HG03045 (cell line): ENCODE measurements around the gene PLEKHA3.

Experiments used
- ATAC-seq: cut with Tn5 transposase; IDR thresholded peaks from one replicate; pipeline ENCODE4 v1.9.1; 2021; ENCODE audit warnings: mild to moderate bottlenecking, moderate library complexity; ENCODE audit not compliant: unreplicated experiment

The PLEKHA3 gene

DNA sequence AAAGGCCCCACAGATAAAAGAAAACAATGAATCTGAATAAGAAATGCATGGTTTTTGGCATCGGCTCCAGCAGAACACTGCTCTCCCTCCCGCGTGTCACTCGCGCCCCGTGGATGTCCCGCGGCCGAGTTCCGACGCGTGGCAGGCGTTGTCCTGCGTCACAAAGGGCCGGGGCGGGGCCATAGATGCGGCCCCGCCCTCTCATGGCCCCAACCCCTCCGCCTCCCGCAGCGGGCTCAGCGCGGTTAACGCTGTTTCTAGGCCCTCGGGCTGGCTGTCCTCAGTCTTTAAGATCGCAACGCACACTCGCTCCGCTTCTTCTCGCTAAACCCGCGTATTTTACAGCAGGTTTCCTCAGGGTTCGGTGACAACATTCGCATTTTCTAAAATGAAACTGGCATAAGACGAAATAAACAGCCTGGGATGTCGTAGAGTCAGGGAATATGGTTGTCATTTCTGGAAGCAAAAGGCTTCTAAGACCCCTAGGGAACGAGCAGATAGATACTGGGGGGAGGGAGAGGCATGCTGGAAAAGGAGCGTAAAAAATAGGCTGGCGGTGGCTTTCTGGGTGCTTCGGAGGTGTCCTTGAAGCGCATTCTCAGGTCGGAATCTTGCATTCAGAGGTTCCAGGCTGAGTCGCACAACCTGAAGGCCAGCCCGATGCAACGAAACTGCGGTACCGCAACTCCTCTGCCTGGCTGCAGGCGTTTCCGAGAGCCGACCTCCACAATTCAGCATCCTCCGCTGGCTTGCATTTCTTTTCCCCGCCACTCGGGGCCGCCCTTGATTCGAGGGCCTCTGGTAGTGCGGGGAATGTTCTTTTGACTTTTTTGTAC is 1.6 kb upstream of the PLEKHA3 start, which contains the start of gene FKBP7:
Gene FKBP7 (minus strand): TSS at position 162 of the 836 bp plus-strand sequence. CDS start 101 bp downstream, at position 61.
- ATAC-seq: peak; percentile 44

DNA sequence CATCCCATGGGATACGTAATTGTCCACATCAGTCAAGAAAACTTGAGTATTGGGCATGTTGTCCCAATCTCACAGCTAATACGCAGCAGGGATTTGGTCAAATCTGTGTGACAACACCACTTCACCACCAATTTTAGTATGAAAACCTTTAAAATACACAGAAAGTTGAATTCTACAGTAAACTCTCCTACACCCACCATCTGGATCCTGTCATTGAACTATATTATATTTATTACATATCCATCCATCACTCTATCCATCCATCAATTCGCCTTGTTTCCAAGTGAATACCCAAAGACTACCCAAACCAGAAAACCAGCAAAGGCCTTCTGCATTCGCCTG is 1.0 kb upstream of the PLEKHA3 start:
- no peak for ATAC-seq

DNA sequence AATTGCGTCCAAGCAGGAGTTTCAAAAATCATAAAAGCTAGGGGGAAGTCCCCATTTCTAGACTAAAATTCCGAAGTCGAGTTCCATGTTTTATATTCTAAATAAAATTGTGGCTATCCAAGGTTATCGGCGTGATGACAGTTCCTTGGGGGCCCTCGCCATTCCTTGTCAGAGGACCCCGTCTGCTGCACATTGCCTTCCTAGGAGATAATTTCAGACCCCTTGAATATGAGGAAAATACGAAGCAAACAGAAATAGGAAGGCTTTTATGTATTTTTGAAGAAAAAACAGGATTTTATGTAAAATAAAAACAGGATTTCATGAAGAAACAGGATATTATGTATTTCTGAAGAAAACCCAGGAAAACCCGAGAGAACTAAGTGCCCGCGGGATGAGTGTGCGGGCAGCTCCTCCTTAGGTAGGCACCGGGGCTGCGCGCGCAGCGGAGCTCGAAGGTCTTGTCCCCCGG is 465 bp upstream of the PLEKHA3 start:
- ATAC-seq: no peak

DNA sequence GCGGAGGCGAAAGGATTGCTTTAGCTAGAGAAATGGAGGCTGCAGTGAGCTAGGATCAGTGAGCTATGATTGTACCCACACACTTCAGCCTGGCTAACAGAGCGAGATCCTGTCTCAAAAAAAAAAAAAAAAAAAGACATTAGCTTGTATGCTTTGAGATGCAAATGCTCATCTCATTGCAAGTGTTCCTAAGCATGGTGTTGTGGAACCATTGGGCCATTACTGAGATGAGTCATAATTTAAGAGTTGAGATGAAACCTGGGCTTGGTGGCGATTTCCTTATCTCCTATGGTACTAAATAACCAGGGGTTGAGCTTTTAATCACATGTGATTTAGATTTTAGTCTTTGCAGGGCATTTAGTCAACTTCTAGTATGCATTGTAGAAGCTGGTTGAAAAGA is 2.2 kb downstream of the PLEKHA3 start:
- ATAC-seq: no peak

DNA sequence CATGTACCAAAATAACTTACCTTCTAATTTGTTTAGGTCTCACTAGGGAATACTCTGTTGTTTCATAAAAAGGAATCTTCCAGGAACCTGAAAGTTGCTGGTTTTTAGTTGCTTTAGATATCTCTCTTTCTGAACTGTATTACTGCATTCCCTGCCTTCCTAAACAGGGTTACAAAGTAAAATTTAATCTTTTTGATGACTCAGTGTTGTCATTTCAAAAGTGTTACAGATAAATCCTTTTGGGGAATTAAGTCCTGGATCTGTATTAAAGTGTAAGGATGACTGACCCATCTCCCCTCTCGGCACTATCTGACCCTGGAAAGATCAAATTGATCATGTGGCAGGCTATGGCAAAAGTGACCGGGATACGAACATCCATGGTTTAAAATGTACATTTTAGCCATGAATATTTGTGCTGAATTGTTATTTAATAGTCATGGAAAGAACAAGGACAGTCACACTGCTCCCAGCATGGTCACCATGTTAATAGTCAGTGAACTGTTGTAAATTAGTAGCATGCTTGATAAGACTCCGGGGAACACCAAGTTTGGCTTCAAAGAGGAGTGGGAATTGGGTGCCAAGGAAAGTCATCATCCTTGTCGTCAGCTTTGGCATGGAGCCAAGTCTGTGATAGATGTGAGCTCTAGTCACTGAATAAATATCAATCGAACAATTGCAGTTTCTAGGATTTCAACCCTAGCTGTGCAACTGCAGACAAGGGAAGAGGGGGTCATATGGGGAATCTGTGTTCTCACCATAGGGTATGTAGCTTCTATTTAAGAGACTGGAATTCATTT is 4.2 kb downstream of the PLEKHA3 start:
- no peak for ATAC-seq

DNA sequence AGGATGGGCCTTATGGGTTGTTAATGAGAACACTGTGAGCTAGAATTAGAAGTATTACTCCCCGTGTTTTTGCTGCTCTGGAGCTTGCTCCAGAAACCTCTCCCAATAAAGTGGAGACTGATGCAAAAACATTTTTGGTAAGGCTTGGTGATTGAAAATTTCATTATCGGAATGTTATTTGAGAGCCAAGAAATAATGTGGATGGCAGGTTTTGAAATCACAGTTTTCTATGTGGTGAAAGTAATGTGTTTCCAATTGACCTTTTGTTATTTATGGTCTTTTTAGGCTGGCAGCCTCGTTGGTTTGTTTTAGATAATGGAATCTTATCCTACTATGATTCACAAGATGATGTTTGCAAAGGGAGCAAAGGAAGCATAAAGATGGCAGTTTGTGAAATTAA is 5.1 kb downstream of the PLEKHA3 start:
- ATAC-seq: no peak

DNA sequence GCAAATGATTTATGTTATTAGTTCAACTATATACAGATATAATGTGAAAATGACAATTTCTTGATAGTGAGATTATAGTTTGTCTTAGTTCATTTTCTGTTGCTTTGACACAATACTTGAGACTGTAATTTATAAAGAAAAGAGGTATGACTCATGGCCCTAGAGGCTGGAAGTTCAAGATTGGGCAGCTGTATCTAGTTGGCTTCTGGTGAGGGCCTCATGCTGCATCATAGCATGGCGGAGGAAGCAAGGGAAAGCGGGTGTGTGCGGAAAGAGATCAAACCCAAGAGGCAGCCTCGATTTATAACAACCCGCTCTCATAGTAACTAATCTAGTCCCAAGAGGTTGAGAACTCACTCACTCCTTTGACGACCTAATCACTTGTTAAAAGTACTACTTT is 11.4 kb downstream of the PLEKHA3 start:
- no peak for ATAC-seq

DNA sequence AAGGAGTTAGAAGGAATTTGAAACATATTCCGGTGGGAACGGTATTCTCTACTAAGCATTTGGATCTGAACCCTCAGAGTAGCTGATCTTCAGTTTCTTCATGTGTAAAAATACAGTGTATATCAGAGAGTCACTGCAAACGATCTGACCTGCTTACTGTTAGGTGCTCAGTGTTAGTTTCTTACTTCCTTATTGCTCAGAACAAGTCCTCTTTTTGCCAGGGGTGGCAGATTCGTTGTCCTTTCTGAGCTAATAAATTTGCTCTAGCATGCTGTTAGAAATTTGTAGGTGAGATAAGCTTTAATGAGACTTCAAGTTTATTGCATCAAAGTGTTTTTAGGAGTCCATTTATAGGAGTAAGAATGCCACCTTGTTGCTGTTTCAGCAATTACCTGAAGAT is 15.8 kb downstream of the PLEKHA3 start:
- no peak for ATAC-seq

DNA sequence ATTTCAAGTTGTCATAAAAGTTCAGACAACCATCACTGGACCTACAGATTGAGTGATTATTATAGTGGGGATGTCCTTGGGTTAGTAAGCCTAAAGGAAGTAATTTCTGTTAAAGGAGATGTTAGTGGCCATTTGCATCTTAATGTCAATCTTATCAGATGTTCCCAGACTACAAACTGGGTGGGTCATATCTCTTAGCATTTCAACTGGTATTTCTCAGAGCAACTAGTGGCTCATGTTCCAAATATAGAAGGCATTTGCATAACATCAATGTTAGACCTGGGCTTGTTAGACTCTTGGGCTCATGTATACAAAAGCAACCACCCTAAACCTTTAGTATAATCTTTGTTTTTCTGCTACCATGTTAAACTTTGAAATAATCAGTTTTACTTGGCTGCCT is 17.9 kb downstream of the PLEKHA3 start:
- ATAC-seq: peak; percentile 50

DNA sequence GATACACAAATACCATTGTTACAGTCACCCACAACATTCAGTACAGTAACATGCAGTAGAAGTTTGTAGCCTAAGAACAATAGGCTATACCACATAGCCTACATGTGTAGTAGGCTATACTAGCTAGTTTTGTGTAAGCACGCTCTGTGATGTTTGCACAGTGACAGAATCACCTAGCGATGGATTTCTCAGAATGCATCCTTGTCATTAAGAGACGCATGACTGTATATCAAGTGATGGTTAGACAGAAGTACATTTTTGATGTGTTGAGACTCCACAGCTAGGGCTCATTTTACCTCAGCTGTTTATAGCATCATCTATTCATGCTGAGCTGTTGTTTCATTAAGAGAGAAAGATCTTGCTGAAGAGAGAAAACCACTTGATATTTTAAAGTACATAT is 19.4 kb downstream of the PLEKHA3 start:
- no peak for ATAC-seq

DNA sequence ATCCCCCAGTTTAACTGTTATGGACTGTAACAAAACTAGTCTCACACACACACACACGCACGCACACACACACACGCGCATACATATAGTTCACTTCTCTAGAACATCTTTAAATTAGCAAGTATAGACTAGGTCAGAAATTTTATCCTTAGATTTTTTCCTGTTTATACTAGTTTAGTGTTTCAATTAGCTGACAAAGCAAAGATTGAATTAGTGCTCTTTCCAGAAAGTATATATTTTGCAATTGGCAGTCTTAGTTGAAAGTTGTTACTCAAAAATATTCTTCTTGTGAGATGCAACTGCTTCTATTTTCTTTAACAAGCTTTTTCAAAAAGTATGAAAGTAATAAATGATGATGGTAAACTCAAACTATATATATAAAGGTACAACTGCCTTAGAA is 22.5 kb downstream of the PLEKHA3 start:
- no peak for ATAC-seq

DNA sequence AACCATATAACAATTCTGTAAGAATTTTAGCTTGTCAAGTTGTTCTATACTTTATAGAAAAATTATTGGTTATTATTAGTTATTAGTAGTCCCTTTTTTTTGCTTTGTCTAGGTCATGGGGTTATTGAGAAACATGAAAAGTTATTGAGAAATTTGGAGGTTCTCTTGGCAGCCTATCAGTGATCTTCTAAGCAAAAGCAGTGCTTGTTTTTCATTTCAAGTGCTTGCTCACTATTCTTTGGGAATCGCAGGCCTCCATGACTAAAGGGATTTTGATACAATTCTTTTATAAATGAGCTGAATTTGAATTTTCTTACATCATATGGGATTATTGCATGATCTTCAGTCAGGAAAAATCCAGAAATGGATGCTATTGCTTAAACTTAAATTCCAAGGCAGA is 25.8 kb downstream of the PLEKHA3 start:
- ATAC-seq: no peak

DNA sequence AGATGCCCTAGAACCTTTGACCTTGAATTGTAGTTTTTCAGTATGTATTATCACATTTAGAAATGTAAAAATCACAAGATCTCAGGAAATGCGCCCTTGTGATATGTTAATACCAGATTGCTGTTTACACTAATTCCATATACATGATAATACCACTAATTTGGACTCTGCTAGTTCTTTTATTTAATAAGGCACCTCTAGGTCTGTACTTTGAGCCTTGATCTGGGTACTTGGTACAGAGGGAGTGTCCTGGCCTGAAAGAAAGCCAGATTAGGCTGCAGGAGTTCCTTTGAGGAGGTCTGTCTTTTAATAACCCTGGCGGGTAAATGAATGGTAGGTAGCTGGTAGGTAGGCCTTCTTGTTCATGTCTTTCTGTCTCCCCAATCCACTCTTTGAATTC is 26.3 kb downstream of the PLEKHA3 start:
- ATAC-seq: no peak

DNA sequence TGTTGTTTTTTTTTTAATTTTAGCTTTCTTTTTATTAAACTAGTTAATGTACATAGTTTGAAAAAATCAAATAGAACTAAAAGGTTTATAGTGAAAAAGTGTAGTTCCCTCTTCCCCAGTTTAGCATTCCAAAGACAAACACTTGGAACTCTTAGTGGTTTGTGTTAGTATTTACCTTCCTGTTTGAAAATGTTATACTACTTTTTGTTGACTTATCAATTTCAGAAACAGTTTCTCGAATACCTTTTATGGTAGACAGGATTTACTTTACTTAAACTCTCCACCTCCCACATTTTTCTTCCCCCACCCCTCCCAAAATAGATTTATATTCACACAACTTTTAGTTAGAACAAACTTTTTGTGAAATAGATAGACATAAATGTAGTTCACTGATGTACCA is 26.7 kb downstream of the PLEKHA3 start:
- no peak for ATAC-seq

DNA sequence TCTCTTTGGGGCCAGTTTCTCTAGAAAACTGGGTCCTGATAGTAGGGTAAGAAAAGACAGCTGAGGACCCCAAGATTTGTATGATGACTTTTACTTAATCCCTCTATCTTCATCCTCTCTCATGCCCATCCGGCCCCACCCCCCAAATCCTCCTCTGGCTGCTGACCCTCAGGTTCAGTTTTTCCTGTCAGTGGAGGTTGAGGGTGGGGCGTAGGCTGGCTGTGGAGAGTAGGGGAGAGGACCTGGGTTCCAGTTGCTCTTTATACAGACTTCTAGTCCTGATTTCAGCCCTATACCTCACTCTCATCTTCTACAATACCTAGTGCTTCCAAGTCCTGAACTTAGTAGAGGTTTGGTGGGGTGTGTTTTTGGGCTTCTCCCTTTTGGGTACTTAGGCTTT is 28.4 kb downstream of the PLEKHA3 start:
- no peak for ATAC-seq

DNA sequence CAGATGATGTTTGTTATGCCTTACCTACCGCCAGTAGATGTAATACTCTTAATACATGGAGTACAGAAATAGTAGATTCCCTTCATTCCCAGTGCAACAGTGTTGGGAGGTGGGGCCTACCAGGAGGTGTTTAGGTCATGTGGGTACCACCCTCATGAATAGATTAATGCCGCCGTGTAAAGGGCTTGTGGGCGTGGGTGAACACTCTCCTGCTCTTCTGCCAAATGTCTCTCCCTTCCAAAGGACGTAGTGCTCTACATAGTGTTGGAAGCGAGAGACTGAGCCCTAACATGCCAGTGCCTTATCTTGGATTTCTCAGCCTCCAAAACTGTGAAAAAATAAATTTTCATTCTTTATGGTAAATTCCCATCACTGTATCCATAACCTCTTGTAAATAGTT is 30.1 kb downstream of the PLEKHA3 start:
- no peak for ATAC-seq

DNA sequence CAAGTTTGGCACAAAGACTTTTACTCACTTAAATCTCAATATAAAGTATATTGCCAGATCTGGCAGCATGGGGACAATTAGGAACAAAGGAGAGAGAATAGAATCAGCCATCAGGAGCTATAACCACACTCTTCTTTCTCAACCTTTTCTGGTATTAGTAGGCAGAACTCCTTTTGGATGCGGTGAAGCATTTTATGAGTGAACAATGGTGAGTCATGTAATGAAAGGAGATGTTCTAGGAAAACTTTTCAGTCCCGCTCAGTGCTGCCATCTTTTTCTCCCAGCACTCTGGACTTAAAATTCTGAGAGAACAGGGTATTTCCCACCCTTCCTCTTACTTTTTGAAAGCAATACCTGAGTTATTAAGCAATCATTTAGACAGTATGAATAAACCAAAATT is 32.2 kb downstream of the PLEKHA3 start:
- no peak for ATAC-seq

DNA sequence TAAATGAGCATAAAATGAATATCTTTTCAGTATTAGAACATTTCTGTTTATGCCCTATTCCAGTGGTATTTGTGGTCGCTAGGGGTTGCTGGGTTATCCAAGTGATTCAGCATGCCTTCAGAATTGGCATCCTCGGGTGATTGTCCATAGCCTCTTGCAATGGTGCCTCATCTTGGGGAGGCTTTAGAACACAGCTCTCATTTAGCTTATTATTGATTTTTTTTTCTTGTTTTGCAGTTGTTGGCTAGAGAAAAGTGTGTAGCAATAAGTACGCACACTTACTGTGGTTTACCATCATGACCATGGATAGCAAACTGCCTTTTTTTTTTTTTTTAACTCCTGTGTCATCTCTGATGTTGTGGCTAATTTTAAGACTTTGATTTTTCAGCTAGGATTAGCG is 33.6 kb downstream of the PLEKHA3 start:
- no peak for ATAC-seq

DNA sequence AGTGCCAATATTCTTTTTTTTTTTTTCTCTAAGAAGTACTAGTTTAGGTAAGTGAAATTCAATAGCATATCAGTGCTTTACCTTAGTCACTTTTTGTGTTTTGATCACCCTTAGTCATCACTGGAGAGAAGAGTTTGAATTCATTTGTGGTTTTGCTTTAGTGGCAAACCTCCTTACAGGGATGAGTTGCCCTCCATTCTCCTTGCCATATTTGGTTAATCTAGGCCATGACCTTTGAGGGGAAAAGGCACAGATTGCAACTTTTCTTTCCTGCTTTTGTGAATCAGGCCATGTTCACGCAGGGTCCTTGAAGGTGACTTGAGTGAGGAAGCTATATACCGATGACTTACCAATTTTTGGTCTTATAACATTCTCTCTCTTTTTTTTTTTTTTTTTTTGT is 34.4 kb downstream of the PLEKHA3 start:
- no peak for ATAC-seq

DNA sequence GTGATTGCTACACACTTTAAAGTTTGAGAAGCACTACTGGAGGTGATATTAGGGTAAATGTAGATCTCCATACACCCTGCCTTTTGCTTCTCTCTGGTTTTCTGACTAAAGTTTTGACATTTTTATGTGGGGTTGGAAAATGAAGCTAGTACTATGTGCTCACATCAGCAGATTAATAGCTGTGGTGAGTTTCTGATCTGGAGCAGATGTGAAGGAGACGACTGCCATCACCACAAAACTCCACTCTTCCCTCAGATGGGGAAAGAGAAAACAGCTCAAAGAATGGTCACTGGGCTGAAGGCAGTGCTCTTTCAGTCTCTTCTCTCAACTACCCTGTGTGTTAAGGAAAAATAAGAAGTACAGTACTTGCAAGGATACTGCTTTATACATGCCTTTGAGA is 37.2 kb downstream of the PLEKHA3 start:
- no peak for ATAC-seq

DNA sequence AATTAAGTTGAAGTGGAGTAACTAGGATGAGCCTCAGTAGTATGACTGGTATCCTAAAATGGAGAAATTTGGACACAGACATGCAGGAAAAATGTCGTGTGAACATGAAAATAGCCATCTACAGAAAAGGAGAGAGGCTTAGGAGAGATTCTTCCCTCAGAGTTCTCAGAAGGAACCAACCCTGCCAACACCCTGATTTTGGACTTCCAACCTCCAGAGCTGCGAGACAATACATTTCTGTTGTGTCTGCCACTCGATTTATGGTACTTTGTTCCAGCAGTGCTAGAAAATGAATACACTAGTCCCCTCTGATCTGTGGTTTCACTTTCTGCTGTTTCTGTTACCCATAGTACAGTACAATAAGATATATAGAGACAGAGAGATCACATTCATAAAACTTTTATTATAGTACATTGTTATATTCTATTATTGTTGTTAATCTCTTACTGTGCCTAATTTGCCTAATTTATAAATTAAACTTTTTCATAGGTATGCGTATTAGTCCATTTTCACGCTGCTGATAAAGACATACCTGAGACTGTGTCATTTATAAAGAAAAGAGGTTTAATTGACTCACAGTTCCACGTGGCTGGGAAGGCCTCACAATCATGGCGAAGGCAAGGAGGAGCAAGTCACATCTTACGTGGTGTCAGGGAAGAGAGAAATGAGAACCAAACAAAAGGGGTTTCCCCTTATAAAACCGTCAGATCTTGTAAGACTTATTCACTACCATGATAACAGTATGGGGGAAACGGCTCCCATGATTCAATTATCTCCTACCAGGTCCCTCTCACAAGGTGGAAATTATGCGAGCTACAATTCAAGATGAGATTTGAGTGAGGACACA is 41.3 kb downstream of the PLEKHA3 start:
- no peak for ATAC-seq
